Activated CD4-positive, CD25-positive, alpha-beta regulatory T cell treated with anti-CD3 and anti-CD28 coated beads, Interleukin-2, amount 50 U/mL, for 72 hours (primary cell): ENCODE data around the gene CBX5.
"Not testable (repeated sequence)": the region's sequence is repeated elsewhere in the genome, so short reads cannot be mapped to it uniquely, and the experiment has no call there.

ENCODE experiments used
- DNase-seq: peaks from one replicate; pipeline ENCODE4 v3.0.0; 2021

CBX5 gene

DNA sequence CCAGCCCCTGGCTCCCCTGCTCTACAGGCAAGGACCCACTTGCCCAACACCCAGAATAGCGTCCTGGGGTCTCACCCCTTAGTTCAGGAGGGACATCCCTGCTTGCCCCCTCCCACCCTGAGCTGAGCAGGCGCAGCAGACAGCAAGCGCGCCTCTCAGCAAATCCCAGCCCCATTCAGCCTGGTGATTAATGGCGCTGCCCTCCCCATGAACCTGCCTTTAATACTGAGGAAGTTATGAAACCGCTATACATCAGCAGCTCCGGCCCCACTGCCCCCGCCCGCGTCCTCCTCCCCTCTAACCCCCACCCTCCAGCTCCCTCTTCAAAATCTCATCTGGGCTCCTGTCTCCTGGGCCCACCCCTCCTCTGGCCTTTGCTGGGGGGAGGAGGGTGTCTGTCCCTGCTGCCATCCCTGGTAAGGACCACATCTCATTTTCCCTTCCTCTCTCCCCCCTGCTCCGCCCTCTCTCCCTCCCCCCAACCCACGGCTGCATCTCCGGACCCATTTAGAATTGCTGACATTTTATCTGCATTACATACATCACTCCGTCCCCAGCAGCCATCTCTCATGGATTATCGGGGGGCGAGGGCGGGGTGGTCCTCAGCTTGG lies 84.1 kb downstream of the CBX5 start:
- no peak for DNase-seq

DNA sequence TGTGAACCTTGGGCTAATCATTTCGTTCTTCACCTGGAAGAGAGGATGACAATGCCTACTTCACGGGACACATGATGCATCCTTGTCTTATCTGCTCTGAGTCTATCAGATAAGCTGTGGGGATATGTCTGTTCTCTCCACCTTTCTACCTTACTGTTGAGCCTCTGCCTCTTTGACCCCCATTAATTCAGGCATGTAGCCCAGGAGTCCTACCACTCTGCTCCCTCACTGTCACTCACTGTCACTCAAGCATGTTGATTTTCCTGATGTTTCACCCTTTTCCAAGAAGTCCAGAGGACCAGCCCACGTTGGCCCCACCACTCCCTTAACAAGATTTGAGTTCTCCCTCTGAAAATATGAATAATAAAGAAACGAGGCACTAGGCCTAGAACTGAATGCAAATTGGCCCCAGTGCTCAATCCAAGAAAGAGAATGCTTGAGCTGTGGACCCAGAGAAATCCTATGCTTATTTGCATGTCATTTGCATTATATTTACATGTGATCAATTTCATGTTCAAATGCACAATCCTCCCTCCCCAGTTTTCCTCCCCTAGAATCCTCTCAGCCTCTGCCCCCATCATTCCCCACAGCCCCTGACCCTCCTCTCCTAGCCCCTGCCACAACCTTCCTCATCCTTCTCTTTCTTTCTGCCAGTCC lies 84.7 kb downstream of the CBX5 start:
- no peak for DNase-seq

DNA sequence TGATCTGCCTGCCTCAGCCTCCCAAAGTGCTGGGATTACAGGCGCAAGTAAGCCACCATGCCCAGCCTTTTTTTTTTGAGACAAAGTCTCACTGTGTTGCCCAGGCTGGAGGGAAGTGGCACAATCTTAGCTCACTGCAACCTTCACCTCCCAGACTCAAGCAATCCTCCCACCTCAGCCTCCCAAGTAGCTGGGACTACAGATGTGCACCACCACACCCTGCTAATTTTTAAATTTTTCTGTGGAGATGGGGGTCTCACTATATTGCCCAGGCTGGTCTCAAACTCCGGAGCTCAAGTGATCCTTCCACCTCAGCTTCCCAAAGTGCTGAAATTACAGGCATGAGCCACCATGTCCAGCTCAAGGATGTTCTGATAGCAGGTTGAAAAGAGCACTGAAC lies 85.3 kb downstream of the CBX5 start:
- not testable (repeated sequence) for DNase-seq

DNA sequence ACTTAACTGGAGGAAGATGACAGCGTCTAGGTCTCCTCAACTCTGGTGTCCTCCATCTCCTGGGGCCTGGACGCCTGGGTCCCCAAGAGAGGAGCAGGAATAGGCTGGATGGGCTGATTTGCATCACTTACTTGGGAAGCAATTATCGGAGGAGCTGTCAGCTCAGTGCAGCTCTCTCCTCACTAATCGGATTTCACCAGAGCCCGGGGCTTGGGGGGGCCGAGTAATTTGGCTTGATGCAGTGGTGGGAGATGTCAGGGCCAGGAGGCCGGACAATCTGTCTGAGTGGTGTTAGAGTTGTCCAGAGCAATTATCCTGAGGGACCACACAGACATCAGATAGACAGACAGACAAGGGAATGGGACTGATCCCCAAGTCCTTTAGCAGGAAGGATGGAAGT lies 86.5 kb downstream of the CBX5 start:
- no peak for DNase-seq

DNA sequence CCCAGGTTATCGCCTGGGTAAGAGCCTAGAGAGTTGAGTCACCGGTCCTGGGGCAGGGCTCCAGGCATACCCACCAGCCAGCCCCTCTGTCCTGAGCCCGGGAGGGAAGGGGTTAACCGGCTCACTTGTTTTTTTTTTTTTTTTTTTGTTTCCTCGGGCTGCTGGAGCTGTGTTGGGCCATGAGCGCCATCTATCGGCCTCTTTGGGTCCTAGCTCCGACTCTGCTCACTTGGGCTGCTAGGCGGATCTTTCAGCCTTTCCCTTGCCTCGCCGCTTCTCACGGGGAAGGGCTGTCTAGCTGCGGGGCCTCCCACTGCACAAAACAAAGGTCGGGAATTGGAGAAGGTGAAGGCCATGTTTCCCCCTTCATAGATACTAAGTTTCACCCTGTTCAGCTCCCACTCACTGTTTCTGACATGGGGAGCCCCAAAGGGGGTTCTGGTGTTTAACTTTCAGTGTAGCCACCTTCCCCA lies 88.3 kb downstream of the CBX5 start:
- peak; percentile 69 for DNase-seq

DNA sequence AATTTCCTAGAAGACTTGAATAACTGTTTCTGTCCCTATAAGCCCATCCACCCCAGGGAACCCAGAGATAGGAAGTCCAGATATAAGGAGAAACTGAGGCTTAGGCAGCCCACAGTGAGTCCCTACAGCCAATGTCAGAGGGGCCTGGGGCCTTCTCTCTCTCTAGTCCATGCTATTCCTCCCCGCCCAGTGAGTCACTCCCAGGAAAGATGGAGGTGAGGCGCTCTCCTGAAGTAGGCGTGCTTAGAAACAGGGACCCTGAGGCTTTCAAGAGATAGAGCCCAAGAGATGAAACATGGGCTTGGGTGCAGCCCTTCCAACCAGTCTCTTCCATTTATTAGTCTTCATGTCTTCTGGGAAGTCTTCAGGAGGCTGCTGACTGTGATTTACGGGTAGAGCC lies 88.8 kb downstream of the CBX5 start:
- DNase-seq = no peak

DNA sequence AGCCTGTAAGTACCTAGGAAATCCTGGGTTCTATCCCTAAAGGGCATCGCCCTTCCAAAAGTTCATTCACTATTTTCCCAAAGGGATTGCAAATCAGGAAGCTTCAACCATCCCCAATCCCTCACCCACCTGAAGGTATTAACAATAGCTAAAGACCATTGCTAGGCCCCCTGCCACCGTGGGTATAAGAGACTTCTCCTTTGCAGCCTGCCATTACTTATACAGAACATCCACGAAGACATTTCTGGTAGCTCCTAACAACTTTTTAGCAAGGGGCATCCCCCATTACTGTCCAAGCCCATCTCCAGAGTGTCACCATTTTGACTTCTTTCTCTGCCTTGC lies 90.8 kb downstream of the CBX5 start:
- DNase-seq = no peak

DNA sequence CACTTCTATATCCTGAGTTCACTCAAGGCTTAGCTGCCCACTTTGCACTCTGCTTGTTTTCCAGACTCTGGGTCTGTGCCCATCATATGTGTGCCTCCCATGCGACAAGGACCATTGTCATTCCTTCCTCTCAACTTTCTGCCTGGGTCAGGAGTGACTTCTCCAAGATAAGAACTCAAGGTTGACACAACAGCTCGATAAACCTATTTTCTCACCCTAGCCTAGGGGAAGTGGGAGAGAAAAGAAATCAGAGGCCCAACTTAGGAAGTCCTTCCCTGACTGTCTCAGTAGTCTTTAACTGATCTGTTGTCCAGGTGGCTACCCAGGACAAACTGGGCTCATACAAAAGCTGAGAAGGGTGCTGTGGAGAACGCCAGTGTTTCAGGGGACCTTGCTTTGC lies 92.8 kb downstream of the CBX5 start:
- DNase-seq = no peak

DNA sequence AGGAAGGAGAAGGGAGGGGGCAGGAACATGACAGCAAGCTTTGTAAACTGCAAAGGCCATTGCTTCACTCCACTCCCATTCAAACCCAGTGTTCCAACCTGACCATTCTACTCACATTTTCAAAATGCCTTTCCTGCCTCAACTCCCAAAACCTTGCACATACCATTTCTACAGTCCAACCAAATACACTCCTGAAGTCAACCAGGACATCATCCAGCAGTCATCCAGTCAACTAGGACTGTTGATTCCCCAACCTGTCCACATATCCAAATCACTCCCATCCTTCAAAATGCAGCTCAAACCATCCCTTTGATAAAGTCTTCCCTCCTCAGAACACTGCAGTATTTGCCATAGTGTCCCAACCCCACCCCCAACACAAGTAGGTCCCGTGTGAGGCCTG lies 94.0 kb downstream of the CBX5 start:
- DNase-seq = no peak

DNA sequence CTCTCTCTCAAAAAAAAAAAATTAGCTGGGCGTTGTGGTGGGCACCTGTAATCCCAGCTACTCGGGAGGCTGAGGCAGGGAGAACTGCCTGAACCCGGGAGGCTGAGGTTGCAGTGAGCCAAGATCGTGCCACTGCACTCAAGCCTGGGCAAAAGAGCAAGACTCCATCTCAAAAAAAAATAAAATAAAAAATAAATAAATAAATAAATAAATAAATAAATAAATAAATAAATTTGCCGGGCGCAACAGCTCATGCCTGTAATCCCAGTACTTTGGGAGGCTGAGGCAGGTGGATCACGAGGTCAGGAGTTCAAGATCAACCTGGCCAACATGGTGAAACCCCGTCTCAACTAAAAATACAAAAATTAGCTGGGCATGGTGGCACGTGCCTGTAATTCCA lies 94.6 kb downstream of the CBX5 start:
- DNase-seq = not testable (repeated sequence)

DNA sequence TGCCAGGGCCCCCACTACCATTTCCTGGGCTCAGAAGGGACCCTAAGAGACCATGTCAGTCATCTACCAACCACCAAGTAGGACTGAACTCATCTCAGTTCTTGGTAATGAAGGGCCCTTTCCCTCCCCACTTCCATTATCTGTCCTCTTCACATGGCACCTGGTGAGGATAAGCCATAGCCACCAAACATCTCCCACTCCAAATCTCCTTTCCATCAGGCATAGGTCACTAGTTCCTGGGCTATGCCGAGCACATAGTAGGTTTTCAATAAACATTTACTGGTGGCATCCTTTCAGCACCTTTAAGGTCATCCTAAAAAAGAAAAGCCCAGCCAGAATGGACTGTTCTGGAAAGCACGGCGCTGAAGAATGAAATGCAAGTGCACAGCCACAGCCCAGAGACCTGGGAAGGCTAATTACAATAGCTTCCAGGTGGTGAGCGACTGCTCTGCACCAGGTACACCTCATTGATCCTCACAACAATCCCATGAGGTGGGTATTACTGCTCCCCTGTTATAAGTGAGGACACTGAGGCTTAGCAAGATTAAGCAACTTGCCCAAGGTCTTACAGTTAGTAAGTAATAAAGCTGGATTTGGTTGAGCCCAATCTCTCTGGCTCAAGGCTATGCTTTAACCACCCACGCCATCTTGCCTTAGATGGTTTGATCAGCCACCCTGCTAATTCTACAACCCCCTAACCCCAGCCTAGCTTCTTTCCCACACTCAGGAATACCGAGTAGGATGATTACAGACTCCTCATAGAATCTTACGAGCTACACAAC lies 95.7 kb downstream of the CBX5 start:
- no peak for DNase-seq

DNA sequence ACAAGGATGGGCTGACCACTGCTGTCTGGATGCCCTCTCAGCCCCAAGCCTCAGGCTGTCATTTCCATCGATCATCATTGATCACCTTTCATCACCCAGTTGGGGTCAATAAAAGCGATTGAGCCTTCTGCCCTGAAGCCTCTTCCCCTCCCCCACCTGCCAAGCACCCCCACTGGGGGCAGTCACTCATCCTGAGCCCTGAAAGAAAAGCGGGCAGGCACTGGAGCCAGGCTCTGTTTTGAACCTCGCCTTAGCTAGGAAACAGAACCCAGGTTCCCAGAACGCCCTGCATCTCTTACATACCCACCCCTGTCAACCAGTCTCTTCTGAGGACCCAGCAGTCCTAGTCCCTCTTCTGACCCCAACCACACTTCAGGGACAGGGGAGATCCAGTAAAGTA lies 96.9 kb downstream of the CBX5 start:
- DNase-seq = no peak

DNA sequence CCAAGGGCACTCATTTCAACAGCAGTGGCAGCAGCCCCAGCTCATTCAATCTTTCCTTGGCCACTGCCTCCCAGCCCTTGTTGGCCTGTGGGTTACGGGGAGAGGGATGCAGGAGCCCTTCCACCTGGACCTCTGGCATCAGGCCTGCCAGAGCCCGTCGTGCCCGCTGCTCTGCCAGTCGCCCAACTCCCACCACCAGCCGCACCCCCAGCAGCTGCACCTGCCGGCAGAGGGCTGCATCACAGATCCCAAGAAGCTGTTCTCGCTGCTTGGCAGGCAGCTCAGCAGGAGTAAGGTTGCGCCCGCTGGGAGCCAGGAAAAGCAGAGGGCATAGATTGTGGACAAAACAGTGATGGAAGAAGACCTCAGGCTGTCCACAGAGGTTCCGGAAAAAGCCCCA lies 97.8 kb downstream of the CBX5 start:
- no peak for DNase-seq
